Activated CD4-positive, CD25-positive, alpha-beta regulatory T cell treated with anti-CD3 and anti-CD28 coated beads, Interleukin-2, amount 50 U/mL, for 72 hours (primary cell): ENCODE data around the gene SPO11.

Experiments
- DNase-seq: peaks from one replicate; pipeline ENCODE4 v3.0.0; 2021

Gene SPO11, protein sequence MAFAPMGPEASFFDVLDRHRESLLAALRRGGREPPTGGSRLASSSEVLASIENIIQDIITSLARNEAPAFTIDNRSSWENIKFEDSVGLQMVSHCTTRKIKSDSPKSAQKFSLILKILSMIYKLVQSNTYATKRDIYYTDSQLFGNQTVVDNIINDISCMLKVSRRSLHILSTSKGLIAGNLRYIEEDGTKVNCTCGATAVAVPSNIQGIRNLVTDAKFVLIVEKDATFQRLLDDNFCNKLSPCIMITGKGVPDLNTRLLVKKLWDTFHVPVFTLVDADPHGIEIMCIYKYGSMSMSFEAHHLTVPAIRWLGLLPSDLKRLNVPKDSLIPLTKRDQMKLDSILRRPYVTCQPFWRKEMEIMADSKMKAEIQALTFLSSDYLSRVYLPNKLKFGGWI

DNA sequence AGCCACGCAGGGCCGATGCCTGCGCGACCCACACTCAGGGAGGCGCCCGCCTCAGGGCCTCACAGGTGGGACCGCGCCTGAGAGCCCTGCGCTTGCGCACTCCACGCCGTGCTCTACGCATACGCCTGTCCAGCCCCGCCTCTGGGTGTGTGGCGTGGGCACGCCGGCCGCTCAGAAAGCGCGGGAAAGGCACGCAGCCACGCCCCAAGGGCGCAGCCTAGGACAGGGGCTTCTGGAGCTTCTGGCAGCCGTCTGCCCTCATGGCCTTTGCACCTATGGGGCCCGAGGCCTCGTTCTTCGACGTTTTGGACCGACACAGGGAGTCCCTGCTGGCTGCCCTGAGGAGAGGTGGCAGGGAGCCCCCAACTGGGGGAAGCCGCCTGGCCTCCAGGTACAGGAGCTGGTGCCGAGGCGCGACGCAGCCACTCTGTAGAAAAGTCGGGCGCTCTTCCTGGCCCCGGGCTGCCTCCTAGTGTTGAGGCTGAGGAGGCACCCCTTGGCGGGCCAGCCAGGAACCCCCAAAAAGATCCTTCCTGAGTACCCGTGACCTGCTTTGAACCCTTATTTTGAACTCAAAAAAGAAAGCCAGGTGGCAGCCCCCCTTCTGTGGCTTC is at the start of gene SPO11:
Gene SPO11, plus strand, starts transcription at position 196 of the 614 bp plus-strand sequence. Its CDS starts 65 bp downstream, at position 261.
- DNase-seq: no peak

DNA sequence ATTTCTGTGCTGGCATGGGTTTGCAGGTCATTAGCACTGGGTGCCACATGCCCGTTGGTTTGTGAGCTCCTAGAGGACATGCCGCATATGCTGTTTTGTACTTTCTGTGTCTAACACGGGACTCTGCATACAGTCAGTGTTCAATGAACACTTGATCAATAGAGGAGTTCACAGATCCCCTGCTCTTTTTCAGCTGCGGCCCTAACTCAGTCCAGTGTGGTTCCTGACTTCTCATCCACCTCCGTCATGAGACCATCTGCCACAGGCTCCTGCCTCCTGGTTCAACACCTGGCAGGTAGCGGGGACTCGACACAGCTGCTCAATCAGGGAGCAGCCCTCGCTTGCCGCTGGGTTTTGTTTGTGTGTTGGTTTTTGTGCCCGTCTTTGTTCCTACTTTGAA is 49.4 kb upstream of the SPO11 start:
- no peak for DNase-seq

DNA sequence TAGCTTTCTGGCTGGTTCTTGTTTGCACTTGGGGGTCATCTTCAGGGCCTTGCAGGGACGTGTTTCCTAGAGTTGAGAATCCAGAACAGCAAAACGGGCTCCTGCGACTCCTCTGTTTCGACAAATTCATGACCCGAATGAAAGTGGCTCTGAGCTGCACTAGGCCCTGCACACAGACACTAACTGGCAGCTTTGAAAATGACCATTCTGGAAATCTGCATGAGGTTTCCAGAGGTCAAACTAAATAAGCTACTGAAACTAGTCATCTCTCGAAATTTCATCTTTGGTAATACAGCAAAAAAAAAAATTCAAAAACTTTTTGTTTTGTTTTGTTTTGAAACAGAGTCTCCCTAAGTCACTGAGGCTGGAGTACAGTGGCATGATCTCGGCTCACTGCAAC is 47.7 kb upstream of the SPO11 start:
- no peak for DNase-seq

DNA sequence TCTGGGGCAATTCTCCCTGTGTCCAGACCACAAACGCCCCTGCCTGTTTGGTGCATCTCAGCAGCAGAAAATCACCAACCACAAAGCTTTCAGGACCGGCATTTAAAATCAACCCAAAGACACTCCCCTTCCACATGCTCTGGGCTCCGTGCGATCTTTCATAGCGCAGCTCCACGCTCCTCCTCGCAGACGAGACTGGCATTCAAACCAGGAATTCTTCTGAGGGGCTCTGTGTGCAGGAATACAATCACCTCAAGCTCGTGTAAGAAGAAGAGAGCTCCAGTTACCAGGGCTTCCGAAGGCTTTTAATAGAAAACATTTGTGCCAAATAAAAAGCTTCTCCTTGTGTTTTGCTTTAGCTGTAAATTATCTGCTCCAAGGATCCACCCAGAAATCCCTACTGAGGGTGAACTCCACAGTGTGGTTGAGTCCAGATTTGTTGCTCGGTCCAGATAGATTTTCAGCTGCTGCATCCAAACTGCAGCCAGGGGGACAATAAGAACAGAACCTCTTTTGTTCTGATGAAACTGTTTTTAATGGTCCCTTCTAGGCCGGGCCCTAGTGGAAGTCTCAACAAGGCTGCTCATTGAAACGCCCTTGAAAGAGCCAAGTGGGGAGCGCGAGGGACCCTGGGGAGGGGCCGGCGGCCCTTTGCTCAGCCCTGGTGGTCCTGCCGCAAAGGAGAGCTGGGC is 46.8 kb upstream of the SPO11 start:
- DNase-seq: no peak

DNA sequence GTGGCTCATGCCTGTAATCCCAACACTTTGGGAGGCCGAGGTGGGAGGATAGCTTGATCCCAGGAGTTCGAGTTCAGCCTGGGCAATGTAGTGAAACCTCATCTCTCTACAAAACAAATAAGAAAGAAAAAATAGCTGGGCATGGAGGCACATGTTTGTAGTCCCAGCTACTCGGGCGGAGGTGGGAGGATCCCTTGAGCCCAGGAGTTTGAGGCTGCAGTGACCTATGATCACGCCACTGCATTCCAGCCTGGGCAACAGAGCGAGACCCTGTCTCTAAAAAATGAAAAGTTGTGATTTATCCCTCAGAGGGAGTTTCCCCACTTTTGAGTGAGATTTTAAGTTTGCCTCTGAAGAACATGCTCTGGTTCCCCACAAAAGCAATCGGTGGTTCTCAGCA is 45.7 kb upstream of the SPO11 start:
- DNase-seq: no peak

DNA sequence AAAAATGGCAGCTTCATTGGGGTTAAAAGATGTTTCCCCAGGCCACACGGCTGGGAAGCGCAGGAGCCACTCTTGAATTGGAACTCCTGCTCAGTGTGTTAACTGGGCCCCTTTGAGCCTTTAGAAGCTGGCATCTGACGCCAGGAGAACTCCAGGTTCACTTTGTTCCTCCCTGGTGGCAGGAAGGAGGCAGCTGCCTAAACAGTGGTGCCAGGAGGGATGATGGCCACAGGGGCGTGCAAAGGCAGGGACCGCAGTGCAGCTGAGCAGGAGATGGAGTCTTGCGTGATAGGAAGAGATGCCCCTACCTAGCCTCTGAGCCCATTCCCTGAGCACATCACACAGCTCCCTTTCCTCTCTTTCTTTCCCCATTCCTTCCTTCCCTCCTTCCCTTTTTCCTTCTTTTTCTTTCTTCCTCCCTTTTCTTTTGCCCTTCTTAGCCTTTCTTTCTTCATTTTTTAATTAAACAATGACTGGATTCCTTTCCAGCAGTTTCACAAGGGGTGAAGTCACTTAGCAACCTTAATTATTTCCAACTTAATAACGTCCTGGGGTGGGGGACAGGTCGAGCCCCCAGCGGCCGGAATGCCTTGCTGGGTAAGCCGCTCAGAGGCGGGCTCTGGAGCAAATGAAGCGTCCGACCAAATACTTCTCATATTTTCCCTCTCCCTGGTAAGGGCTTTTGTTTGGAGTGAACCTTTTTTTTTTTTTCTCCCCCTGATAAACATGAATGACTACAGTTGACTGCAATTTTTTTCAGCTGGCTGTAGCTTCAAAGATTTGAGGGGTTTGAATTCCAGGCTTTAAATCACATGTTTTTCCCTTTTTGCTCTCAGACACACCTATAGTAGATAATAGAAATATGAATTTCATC is 42.4 kb upstream of the SPO11 start:
- no peak for DNase-seq

DNA sequence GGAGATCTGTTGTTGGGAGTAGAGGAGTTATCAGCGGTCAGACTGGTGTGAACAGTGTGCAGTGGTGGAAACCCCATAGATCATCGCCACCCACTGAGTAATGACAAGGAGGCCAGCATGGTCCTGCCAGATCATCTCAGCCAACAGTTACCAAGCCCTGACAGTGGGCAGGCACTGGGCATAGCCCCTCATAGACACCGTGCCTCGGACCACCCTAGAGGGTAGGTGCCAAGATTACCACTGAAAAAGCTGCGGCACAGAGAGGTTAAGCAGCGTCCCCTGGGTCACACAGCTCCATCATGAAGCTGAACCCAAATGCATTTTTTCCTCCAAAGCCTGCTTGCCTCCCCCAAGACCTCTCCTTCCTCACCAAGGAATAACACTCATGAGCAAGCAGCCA is 41.7 kb upstream of the SPO11 start:
- DNase-seq: no peak

DNA sequence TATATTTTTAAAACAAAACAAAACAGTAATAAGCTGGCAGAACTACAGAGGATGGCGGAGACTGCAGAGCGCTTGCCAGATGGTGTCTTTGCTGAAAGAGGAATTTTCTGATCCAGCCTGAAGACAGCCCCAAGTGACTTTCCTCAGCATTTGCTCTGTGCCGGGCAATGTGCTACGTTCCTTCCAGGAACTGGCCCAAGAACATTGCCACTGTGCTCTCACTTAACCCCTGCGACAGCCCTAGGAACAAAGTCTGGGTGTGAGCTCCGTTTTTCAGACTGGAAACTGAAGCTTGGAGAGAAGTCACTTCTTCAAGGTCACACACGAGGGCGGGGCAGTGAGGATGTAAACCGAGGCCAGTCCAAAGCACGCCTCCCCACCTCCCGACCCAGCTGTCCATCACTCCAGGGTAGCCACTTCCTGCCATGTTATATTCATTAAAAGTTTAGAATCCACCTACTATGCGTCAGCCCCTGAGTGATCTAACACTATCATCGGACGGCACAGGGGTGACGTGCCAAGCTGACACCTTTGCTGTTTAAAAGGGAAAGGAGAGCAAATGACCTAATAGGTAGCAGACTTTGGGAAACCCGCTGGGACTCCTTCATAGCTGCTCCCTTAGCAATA is 40.8 kb upstream of the SPO11 start:
- no peak for DNase-seq

DNA sequence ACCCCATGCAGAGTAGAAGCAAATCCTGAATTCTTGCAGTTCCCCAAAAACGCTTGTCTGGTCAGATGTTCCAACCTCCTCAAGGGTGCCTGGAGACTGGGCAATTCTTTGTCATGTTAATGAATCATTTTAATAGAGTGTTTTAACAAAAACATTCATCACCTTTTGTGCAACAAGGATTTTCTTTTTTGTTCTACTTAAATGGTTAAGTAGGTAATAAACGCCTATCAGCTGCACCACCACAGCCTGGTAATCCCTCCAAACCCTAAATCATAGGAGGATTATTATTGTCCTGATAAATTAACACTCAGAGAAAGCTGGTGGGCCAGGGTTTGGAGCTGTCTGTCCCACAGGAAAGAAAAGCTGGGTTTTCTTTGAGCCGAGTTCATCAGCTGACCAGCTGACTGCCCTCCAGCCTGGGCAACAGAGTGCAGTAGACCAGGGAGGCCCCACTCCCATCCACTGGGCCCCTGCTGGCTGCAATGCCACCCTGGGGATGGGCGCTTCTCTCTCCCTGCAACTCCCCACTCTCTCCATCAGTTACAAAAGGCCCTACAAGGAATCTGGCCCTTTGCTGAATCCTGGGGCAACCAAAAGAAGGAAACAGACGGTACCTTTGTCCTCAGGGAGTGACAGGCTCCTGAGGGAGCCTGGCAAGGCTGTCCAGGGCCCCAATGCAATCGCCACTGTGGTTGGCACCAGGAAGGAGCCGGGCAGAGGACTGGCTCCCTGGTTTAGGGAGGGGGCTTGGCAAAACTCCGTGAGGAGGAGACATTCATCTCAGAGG is 40.0 kb upstream of the SPO11 start:
- DNase-seq: no peak

DNA sequence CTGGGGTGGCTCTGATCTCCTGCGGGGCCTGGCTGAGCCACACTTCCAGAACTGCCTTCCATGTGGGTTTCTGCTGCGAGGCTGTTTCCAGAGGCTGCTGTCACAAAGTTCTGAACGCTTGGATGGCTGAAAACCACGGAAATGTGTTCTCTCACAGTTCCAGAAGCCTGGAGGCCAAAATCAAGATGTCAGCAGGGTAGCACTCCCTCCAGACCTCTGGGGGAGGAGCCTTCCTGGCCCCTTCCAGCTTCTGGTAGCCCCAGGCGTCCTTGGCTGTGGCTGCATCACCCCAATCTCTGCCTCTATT is 39.5 kb upstream of the SPO11 start:
- no peak for DNase-seq

DNA sequence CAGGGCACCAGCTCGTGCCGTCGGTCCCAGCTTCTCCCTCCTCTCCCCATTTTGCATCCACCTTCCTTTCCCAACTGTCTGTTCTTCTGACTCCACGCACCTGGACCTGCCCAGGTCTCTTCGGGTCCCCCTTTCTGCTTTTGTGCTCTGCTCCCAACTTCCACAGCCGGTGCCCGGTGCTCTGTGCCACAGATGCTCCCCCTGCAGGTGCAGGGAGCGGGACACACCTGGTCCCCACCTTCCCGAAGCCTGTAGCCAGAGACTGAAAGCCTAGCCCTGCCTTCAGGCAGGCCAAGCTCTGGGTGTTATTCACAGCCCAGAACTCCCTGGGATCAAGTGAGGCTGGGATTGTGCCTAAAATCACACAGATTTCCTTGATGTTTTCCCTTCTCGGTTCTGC is 38.6 kb upstream of the SPO11 start:
- DNase-seq: no peak

DNA sequence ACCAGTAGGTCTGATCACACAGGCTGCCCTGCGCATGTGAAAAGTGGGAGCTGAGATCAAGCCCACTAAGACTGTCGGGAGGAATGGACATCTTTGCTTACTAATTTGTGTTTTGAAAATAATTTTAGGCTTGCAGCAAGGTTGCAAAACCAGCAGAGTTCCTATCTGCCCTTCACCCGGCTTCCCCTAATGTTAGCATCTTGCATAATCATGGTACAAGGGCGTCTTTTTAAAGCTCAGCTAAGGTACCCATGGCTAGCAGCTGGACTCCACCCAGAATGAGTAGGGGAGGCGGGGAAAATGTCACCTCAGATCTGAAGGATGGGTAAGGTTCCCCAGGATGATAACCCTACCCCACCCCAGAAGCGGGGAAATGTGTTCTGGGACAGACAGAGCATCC is 37.9 kb upstream of the SPO11 start:
- no peak for DNase-seq

DNA sequence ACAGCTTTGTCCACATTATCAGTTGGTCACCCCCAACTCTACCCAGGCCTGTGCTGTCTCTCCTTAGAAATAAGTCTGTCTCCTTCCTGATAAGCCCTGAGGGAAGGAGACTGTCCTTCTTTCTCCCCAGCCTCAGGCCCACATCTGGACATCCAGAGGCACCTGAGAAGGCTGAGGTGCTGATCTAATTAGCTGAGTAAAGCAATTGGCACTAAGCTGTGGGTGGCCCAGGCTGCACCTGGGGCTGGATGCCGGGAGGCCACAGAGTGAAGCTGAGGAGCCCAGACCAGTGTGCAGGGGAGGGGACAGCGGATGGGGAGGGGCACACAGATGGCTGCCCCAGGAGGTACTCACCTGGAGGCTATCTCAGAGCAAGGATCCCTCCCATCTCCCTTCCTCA is 37.0 kb upstream of the SPO11 start:
- DNase-seq: no peak

DNA sequence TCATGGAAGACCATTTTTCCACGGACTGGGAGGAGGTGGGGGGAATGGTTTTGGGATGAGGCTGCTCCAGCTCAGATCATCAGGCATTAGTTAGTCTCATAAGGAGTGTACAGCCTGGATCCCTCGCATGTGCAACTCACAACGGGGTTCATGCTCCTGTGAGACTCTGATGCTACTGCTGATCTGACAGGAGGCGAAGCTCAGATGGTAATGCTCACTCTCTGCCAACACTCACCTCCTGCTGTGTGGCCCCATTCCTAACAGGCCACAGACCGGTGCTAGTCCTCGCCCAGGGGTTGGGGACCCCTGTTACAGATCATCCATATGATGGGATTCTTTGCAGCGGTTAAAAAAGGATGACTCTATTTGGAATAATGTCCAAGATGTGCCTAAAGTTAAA is 35.6 kb upstream of the SPO11 start:
- no peak for DNase-seq

DNA sequence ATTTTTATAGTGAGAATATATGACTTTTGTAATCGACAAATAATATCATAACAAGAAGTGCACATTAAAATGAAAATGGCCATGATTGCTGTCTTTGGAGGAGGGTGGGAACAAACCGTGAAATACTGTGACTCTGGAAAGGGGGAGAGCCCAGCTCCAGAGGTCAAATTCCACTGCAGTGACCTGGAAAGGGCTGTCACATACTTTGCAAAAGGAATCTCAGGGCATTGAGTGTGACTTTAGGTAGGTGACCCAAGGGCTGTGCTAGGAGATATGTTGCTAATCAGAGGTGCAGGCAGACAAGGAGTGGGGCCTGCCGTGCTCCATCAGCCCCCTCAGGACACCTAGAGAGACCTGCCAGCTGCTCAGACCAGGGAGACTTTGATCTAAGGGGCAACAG is 35.1 kb upstream of the SPO11 start:
- no peak for DNase-seq

DNA sequence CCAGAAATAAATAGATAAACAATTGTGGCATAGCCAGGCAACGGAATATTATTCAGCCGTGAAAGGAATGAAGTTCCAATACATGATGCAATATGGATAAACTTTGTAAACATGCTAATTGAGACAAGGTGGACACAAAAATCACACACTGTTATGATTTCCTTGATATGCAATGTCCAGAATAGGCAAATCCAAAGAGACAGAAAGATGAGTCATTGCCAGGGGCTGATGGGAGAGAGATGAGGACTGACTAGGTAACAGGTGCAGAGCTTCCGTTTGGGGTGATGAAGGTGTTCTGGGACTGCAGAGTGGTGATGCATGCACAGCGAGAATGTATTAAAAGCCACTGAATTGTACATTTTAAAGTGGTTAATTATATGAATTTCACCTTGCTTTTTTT is 31.1 kb upstream of the SPO11 start:
- DNase-seq: no peak

DNA sequence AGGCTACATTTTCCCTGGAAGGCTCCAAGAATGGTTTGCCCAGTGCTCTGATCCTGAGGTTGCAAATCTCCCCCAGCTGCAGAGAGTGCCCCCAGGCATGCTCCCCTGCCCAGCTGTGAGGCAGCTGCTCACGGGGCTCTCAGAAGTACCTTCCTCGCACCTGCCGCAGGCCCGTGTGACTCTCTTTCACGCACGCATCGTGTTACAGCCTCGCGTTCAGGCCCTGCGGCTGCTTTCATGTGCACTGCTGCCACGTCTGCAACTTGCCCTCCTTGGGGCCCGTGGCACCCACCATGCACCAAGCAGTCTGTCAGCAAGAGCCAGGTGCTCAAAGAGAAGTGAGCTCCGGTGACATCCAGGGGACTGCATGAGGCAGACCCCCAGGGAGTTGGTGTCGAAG is 28.6 kb upstream of the SPO11 start:
- no peak for DNase-seq

DNA sequence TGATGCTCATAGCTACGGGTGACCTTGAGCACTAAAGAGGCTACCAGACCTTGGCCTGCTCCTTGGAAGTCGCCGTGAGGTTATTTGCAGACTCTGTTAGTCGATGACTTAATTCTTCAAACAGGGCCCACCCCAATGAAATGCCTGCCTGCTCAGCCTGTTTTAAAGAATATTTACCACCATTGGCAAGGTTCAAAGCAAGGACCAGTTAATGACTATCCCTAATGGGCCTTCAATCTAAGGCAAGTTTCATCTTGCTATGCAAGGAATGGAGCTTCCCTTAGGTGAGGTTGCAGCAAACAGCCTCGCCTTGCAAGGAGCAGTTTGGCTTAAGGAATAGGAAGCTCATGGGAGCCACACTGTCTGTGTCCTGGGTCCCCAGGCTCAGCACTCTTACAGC is 22.9 kb upstream of the SPO11 start:
- DNase-seq: no peak

DNA sequence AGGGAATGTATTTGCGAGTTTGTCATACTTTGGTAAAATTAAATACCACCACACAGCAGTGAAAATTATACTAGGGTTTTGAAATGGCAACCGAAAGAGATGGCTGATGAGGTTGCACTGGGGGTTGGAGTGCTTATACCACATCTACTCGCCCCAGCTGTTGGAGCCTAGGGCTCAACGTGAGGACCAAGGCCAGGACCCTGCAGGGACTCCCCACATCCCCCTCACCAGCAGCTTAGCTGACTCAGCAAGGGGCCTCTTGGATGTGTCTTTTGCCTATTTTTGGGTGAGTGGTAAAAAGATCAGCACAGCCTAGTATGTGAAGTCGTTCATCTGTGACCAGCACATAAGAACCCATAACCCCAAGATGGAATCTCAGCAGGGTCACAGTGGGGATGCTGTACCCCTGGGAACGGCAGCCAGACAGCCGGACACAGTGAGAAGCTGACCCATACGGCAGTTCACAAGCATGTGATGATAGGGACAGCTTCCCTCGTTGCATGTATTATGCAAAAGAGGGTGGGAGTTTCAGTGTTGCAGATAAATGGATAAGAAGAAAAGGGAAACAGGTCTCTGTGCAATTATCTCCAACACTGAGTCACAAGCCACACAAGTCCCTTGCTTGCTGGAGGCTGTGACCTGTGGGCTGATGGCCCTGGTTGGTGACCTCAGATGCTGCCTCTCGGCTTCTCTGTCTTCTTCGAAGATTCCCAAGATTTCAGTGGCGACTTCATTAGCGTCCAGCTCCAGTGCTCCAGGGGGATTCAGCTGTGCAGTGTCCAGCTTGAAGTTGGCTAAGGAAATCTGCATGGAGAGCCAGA is 20.9 kb upstream of the SPO11 start:
- DNase-seq: no peak

DNA sequence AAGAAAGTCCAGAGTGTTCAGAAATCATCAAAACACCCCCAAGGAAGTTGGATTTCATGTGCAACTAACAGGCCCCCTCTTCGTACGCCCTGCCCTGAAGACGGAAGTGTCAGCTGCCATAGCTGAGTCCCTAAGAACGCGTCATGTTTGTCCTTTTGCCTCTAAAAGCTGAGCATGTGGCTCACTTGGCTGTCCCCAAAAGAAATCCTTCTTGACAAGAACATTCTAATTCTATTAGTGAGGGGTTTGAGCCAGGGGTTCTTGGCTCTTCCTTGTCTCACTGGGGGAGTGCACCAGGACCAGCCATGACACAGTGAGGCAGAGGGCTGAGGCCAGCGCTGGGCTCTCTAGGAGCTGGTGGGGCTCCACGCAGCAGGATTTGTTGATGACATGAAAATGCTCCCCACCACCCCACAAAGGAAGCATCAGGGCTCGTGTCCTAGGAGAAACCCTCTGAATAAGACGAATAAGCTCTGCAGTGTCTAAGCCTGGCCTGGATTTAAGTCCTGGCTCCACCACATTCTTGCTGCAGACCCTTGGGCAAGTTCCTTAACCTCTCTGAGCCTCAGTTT is 20.0 kb upstream of the SPO11 start:
- DNase-seq: no peak
